ENCODE results near the gene GGPS1.
"Not testable (repeated sequence)": the region's sequence is repeated elsewhere in the genome, so short reads cannot be mapped to it uniquely, and the experiment has no call there.

Gene GGPS1

DNA sequence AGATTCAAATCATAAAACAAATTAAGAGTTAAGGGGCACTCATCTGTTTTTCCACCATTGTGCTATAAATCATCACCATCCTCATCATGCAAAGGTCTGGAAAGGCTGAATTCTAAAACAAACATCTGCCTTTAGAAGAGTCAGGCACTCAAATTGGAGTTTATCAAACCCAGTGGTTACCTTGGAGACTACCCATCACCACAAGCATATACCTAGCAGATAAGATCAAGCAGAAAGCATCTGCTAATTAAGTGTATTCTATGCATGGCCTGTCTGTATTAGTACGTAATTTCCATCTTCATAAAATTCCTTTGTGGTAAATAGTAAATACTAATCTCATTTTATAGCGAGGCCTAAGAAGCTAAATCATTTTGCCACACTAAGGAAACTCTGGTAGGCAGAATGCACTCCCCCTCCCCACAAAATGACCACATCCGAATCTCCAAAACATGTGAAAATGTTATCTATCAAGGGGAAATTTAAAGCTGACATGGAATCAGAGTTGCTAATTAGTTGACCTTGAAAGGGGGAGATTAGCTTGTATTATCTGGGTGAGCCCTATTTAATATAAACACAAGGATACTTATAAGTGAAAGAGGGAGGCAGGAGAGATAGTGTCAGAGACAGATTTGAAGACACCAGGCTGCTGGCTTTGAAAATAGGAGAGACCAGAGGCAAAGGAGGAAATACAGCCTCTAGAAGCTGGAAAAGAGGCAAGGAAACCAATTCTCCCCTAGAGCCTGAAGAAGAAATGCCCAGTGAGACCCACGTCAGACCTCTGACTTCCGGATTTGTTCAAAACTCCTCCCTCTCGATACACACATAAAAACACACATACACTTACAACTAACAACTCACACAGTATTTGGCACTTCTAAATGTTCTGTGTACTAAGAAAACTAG, 23.6 kb upstream of the GGPS1 start:
- DNase-seq (ENCODE audit: low read depth in 2 of 2), result peak; percentile 31 to 59
- TF ChIP-seq, protein P1, sequence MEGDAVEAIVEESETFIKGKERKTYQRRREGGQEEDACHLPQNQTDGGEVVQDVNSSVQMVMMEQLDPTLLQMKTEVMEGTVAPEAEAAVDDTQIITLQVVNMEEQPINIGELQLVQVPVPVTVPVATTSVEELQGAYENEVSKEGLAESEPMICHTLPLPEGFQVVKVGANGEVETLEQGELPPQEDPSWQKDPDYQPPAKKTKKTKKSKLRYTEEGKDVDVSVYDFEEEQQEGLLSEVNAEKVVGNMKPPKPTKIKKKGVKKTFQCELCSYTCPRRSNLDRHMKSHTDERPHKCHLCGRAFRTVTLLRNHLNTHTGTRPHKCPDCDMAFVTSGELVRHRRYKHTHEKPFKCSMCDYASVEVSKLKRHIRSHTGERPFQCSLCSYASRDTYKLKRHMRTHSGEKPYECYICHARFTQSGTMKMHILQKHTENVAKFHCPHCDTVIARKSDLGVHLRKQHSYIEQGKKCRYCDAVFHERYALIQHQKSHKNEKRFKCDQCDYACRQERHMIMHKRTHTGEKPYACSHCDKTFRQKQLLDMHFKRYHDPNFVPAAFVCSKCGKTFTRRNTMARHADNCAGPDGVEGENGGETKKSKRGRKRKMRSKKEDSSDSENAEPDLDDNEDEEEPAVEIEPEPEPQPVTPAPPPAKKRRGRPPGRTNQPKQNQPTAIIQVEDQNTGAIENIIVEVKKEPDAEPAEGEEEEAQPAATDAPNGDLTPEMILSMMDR (IDR thresholded peaks at IDR 0.05; ENCODE audit: low read depth, low read length), result no peak
- H3K4me3 ChIP-seq (replicated peaks in 1 of 2; ENCODE audit: low read depth in 2 of 2, low read length in 2 of 2), result no peak overlapping the region

DNA sequence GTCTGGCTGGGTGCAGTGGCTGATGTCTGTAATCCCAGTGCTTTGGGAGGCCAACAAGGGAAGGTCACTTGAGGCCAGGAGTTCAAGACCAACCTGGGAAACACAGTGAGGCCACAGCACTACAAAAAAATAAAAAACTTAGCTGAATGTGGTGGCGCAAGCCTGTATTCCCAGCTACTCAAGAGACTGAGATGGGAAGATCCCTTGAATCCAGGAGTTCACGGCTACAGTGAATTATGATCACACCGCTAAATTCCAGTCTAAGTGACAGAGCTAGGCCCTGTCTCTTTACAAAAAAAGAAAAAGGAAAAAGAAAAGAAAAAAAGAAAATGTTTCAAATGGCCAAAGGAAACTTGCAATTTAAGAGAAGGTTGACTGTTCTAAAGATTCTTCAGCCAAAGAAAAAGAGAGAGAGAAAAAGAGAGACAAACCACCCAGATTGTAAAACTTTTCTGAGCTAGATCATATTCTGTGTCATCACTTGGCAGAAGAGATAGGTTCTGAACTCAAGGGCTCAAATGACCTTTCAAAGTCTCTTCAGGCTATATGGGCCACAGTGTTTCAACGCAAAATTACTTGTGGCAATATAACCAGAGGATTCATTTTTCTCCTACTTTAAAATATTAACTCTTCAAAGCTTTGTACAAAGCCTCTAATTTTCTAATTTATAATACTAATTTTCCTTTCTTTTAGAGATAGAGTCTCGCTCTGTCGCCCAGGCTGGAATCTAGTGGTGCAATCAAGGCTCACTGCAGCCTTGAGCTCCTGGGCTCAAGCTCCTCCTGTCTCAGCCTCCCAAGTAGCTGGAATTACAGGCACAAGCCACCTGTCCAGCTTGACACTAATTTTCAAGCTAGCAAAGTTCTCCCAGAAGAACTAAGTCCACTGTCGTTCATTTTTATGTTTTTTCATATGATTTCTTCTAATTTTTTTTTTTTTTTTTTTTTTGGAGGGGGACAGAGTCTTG, 20.9 kb upstream of the GGPS1 start:
- TF ChIP-seq, protein P1 (IDR thresholded peaks at IDR 0.05; ENCODE audit: low read depth, low read length), result no peak
- no peak overlapping the region for H3K4me3 ChIP-seq (replicated peaks in 1 of 2; ENCODE audit: low read depth in 2 of 2, low read length in 2 of 2)
- peak in 1 of 2 donors; percentile 36 for DNase-seq (ENCODE audit: low read depth in 2 of 2)

DNA sequence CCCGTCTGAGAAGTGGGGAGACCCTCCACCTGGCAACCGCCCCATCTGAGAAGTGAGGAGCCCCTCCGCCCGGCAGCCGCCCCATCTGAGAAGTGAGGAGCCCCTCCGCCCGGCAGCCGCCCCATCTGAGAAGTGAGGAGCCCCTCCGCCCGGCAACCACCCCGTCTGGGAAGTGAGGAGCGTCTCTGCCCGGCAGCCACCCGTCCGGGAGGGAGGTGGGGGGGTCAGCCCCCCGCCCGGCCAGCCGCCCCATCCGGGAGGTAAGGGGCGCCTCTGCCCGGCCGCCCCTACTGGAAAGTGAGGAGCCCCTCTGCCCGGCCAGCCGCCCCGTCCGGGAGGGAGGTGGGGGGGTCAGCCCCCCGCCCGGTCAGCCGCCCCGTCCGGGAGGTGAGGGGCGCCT, 19.2 kb upstream of the GGPS1 start:
- not testable (repeated sequence) for DNase-seq (ENCODE audit: low read depth in 2 of 2); H3K4me3 ChIP-seq (replicated peaks in 1 of 2; ENCODE audit: low read depth in 2 of 2, low read length in 2 of 2)

DNA sequence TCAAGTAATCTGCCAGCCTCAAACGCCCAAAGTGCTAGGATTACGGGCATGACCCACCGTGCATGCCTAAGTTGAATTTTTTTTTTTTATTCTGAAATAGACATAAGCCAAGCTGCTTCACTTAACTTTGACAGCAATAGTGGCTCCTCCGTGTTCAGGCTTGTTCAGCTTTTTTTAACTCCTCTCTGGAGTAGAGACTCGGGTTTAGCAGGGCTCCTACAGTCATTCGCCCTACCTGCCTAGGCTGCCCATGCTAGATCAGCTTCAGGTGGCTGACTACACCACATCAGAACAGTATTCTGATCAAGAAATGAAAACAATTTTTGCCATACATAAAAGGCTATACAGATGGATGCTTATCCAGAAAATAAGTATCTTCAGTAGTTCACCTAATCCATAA, 15.1 kb upstream of the GGPS1 start:
- H3K4me3 ChIP-seq (replicated peaks in 1 of 2; ENCODE audit: low read depth in 2 of 2, low read length in 2 of 2), result no peak overlapping the region
- TF ChIP-seq, protein P1 (IDR thresholded peaks at IDR 0.05; ENCODE audit: low read depth, low read length), result no peak
- DNase-seq (ENCODE audit: low read depth in 2 of 2), result no peak

DNA sequence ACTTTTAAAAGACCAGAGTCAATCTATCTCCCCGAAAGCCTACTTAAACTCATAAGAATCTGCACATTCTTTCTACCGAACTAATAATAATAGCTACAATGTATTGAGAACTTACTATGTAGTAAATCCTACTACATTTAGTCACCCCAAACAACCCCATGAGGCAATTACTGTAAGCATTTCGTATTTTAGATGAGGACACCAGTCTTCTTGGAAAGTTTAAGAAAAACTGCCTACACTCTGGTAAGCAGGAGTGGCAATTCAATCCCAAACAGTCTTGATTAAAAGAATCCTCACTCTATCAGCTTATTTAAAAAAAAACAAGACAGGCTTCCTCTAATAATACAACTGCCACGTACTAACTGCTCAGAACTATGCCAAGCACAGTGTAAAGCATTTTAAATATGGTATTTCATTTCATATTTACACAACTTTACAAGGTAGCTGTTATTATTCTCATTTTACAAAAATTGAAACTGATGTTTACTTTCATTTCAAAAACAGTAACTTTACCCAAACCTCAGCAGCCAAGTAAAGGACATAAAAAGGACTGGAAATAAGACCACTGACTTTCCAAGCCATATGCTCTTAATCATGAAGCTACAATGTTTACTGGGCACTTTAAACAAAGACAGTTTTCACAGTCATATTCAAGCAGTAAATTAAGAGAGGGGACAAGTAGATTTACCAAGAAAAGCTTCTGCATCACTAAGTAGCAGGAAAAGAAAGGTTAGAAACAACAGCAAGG, 14.3 kb upstream of the GGPS1 start:
- H3K4me3 ChIP-seq (replicated peaks in 1 of 2; ENCODE audit: low read depth in 2 of 2, low read length in 2 of 2), result no peak overlapping the region
- DNase-seq (ENCODE audit: low read depth in 2 of 2), result peak; percentile 8 to 41
- TF ChIP-seq, protein P1 (IDR thresholded peaks at IDR 0.05; ENCODE audit: low read depth, low read length), result no peak

DNA sequence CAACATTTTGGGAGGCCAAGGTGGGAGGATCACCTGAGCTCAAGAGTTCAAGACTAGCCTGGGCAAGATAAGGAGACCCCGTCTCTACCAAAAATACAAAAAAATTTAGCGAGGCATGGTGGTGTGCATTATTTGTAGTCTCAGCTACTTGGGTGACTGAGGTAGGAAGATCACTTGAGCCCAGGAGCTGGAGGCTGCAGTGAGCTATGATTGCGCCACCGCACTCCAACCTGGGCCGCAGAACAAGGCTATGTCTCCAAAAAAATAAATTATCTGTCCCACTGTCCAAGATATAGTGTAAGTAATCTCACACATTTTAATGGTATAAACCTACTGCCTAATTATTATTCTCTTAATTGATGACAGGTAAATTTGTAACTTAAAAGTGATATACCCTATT, 13.2 kb upstream of the GGPS1 start:
- TF ChIP-seq, protein P1 (IDR thresholded peaks at IDR 0.05; ENCODE audit: low read depth, low read length), result no peak
- DNase-seq (ENCODE audit: low read depth in 2 of 2), result no peak
- no peak overlapping the region for H3K4me3 ChIP-seq (replicated peaks in 1 of 2; ENCODE audit: low read depth in 2 of 2, low read length in 2 of 2)

All from cardiac fibroblast (primary cell).